Colon (tissue), 2 donors: ENCODE measurements around the gene COL4A6.
A peak's percentile ranks its signal among the peaks of the same experiment; 100 is the strongest.
"Not testable (repeated sequence)": the region's sequence is repeated elsewhere in the genome, so short reads cannot be mapped to it uniquely, and the experiment has no call there.

Experiments used
- FAIRE-seq: peaks from 2 replicates; lab custom pipeline; 2012; peaks lifted over from hg19 to GRCh38; lab: Jason Lieb, UNC
- donor health status: control.
- donor health status: control.

The COL4A6 gene

GRCh38 chrX:108399418-108400165 lies 38.6 kb downstream of the COL4A6 start:
- no peak for FAIRE-seq

DNA sequence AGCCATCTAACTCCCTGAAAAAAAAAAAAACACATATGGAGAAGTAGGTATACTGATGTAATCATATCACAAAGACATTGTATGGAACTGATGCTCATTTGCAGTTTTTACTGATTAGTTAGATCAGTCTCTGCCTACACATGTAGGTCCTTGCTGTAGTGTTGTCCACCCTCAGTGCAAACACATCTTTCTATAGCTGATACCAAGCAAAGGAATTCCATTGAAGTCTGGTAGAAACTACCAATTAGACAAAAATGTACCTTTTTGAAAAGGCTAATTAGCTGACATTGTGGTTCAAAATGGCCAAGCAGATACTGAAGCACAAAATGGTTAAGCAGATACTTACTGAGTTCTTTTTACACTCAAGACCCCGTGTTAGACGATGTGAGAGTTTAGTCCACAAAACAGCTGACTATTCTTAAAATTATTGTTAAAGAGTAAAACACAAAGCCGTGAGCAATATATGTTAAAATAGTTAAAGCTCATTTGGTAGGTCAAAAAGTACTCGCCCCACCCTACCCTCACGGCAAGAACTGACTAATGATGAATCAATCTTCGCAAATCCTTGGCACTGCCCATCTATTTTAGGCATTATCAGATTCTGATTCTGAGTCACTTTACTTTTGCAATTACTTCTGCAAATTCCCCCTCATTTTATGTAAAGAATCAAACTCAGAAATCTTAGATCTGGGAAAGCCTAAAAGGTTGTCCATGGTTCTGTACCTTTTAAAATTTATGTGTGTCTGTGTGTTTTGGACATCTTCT lies 40.4 kb downstream of the COL4A6 start:
- no peak for FAIRE-seq

GRCh38 chrX:108396986-108397385 lies 41.2 kb downstream of the COL4A6 start:
- FAIRE-seq = peak; percentile 70

DNA sequence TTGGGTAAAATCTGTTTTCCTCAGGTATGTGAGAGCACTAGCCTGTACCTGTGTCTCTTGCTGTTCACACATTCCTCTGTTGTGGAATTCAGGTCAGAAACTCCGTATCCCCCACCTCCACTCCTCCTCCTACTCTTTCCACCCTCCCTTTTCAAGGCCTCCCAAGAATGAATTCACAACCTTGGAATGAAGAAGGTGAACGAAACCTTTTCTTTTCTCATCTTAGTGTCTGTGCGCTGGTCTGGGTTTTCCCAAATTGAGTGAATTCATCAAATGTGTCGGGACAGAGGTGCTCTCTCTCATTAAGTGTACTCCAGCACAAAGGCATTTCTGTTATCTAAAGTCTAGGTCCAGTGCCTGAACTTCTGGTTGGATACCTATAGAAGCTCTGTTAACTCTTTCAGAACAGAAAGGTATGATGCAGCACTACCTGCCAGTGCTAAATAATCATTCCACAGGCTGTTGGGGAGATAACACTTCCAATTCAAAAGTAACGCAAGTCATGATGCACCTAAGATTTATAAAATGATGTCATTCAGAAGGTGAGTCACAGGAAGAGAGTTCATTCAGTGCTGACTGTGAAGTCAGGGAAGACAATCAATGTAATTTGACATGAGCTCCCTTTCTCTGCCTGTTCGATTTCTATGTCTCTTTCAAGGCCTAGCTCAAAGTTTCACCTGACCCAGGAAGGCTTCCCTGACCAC lies 41.9 kb downstream of the COL4A6 start:
- FAIRE-seq = no peak

DNA sequence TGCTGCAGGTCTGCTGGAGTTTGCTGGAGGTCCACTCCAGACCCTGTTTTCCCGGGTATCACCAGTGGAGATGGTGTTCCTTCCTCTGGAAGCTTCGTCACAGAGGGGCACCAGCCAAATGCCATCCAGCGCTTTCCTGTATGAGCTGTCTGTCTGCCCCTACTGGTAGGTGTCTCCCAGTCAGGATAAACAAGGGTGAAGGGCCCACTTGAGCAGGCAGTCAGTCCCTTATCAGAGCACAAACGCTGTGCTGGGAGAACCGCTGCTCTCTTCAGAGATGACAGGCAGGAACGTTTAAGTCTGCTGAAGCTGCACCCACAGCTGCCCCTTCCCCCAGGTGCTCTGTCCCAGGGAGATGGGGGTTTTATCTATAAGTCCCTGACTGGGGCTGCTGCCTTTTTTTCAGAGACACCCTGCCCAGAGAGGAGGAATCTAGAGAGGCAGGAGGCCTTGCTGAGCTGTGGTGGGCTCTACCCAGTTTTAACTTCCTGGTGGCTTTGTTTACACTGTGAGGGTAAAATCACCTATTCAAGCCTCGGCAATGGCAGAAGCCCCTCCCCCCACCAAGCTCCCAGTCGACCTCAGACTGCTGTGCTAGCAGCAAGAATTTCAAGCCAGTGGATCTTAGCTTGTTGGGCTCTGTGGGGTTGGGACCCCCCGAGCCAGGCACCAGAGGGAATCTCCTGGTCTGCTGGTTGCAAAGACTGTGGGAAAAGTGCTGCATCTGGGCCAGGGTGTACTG lies 47.1 kb downstream of the COL4A6 start:
- FAIRE-seq = not testable (repeated sequence)

DNA sequence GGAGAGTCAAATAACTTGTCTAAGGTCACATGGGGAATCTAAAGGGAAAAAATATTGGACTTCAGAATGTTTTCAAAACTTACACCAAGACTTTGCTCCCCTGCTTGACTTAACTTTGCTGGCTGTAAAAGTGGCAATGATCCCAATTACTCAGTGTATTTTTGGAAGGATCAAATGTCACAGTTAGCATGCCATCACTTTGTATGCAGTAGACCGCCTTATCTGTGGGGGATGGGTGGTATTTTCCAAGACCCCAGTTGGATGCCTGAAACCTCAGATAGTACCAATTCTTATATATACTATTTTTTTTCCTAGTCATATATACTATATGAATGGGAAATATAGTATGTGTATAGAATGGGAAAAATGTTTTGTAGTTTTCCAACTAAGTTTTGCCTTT lies 53.4 kb downstream of the COL4A6 start:
- FAIRE-seq = no peak

DNA sequence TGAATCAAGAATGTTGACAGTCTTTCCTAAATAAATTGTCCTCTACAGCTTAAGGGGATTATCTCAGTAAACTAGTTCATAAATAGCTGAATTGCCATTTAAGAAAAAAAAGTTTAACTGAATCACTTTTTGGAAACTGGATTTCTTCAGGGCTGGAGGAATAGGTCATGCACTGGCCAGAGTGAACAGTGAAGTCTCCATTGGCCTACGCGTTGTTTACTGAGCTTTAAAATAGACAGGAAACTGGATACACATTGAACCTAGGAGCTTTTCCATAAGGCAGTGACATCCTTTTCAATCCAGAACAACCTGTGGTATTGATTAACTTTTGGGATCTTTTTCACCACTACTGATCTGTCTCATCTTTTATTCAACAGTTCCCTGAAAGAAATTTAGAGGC lies 58.0 kb downstream of the COL4A6 start:
- no peak for FAIRE-seq

- FAIRE-seq = peak; percentile 28
Measured at GRCh38 chrX:108376821-108377220, 61.4 kb downstream of the COL4A6 start.

- FAIRE-seq = not testable (repeated sequence)
Measured at GRCh38 chrX:108375591-108375990, 62.6 kb downstream of the COL4A6 start.

DNA sequence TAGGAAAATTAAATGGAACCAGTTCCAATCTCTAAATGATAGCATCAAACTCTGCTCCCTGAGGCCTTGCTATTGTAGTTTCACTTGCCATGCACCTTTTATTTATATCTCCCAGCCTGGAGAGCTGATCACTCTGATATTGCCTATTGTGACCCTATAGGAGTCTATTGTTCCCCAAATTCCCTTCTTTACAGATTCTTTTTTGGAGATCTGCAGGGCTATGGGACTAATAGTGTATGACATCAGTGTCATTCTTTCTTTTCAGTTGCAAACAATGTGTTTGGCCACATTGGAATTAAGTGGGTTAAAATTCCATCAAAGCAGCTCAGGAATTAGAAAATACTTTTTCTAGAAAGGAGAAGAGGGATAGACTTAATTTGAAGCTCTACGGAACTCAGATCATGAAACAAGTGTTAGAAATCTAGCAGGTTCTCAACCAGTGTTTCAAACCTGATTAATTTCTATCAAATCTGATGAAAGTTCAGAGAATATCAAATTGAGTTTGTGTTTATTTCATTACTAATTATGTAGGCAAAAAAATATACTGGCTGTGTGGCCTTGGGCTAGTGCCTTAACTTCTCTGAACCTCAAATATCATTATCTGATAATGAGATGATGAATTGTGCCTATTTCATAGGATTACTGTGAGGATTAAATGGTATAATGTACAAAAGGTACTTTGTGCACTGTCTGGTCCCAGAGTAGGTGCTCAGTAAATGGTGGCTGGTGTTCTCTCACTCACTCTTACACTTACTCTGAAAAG lies 71.4 kb downstream of the COL4A6 start:
- FAIRE-seq = no peak

DNA sequence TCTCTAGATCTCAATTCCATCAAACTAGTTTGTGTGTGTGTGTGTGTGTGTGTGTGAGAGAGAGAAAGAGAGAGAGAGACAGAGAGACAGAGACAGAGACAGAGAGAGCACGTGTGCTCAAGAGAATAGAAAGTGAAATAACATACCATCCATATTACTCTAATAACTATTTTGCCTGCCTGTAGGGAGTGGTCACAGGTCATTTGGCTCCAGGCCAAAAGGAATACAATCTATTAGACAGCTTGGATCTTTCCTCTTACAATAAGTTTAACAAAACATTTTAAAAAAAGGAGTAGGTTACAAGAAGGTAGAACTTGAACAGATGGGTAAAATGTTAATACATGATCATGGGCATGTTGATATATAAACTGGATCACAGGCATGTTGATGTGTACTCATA lies 76.2 kb downstream of the COL4A6 start:
- no peak for FAIRE-seq

- FAIRE-seq = no peak
Measured at GRCh38 chrX:108361316-108361715, 76.9 kb downstream of the COL4A6 start.

GRCh38 chrX:108359806-108360602 lies 78.2 kb downstream of the COL4A6 start:
- FAIRE-seq = no peak

- FAIRE-seq = no peak
Measured at GRCh38 chrX:108353452-108353851, 84.8 kb downstream of the COL4A6 start.

DNA sequence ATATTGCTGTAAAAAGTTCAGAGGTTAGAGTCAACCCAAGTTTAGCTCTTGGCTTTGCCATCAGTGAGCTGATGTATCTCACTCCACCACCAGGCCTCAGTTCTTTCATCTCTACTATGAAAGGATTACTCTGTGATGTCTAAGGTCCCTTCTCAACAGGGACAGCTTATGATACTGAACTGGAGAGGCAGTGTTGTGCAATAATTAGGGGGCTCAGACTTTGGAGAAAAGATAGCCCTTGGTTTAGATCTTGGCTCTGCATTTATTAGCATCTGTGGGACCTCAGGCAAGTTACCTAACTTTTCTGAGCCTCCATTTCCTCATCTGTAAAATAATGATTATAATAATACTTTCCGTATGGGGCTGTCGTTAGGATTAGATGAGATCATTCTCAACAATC lies 89.0 kb downstream of the COL4A6 start:
- FAIRE-seq = no peak

DNA sequence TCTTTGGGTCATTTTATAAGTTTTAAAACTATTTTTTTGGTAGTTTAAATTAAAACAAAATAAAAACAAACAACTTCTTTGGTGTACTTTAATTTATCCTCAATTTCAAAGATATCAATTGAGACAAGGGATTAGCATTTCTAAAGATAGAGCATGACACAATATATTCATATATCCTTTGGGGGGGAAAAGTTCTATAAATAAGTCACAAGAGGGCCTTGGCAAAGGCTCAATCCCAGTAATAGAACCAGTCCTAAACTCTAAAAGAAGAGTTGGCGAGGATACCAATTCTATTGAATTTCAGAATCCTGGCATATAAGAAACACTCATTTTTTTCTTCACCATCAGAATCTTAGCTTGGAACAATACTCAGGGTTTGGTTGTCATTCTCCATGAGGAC lies 89.7 kb downstream of the COL4A6 start:
- peak; percentile 73 for FAIRE-seq

DNA sequence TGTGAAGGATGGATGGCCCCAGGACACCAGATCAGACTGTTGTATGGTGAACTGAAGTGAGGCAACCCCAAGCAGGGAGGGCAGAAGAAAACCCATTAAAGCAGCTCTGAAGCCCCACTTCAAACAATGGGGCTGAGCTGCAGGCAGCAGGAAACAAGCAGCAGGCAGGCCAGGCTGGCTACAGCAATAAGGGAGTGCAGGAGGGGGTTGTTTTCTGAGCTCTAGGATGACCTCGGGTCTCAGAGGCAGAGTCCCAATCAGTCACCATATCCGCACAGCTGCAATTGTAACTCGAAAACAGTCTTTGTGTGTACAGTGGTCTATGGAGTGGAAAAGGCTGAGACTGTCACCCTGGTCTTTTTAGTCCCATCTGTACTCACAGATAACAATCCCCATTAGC lies 90.4 kb downstream of the COL4A6 start:
- no peak for FAIRE-seq

GRCh38 chrX:108344216-108344615 lies 94.0 kb downstream of the COL4A6 start:
- peak; percentile 60 for FAIRE-seq

DNA sequence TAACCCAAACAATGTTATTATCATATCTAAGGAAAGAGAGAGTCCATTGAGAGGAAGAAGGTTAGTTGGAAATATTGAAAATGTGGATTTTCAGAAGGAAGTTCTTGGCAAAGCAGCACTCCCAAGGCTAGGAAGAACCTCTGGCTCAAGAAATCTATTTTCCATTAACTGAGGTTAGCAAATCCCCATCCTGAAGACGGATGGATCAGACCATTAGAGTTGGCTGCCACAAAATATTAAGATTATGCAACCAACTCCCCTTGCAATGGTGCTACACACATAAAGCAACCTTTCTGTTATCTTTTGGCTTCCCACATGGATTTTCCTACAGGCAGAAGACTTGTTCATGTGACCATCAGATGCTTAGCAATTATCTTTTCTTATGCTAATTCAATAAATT lies 96.3 kb downstream of the COL4A6 start:
- no peak for FAIRE-seq

- FAIRE-seq = no peak
Measured at GRCh38 chrX:108332281-108332680, 105.9 kb downstream of the COL4A6 start.
